Measurements from ENCODE around the gene SEL1L3. TPM values are rescaled to one million over a fixed set of nuclear protein-coding genes. Genes with fewer than 3 reads are reported as not detected.

Gene SEL1L3
- total RNA-seq, 1 donor from 2014 or later: 123 TPM

DNA sequence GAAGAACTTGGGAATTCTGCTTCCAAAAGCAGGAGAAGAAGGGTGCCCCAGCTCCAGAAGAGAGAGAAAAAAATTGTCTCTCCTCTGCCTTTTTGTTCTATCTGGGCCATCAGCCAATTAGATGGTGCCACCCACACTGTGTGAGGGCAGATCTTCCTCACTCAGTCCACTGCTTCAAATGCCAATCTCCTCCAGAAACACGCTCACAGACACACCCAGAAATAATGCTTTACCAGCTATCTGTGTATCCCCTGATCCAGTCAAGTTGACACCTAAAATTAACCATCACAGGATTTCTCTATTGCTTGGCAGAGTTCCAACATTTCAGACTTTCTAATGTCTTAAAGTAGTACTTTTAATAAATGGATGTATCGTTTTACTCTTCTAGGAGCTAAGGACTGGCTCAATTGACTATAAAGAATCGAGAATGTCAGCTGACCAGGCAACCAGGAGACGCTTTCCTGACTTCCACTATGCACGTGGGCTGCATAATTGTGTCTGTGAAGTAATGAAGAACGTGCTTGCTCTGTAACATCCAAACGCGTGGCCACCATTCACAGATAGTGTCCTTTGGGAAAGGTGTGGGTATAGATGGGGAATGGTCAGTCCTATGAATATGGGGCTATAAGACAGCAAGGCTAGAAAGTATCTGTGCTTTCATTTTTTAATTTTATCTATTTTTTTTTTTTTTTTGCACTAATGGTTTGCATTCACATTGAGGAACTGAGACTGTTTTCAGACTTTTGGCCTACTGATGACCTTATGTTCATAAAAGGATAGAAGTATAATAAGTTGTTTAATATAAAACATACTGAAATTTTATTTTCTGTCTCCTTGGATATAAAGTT, 41.3 kb upstream of the SEL1L3 start:
- TF ChIP-seq, protein P1, sequence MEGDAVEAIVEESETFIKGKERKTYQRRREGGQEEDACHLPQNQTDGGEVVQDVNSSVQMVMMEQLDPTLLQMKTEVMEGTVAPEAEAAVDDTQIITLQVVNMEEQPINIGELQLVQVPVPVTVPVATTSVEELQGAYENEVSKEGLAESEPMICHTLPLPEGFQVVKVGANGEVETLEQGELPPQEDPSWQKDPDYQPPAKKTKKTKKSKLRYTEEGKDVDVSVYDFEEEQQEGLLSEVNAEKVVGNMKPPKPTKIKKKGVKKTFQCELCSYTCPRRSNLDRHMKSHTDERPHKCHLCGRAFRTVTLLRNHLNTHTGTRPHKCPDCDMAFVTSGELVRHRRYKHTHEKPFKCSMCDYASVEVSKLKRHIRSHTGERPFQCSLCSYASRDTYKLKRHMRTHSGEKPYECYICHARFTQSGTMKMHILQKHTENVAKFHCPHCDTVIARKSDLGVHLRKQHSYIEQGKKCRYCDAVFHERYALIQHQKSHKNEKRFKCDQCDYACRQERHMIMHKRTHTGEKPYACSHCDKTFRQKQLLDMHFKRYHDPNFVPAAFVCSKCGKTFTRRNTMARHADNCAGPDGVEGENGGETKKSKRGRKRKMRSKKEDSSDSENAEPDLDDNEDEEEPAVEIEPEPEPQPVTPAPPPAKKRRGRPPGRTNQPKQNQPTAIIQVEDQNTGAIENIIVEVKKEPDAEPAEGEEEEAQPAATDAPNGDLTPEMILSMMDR (IDR thresholded peaks at IDR 0.05; ENCODE audit: insufficient read depth, low read length, poor library complexity, severe bottlenecking): no peak
- no peak for DNase-seq (ENCODE audit: low read depth)
- H3K36me3 ChIP-seq (ENCODE audit: control insufficient read depth, insufficient read depth, low read length): no peaks in the 10 kb centered on the region
- no peak overlapping the region for H3K4me3 ChIP-seq (ENCODE audit: low read depth, low read length)
- H3K27me3 ChIP-seq (ENCODE audit: control insufficient read depth, insufficient read depth, low read length): no peaks in the 10 kb centered on the region

DNA sequence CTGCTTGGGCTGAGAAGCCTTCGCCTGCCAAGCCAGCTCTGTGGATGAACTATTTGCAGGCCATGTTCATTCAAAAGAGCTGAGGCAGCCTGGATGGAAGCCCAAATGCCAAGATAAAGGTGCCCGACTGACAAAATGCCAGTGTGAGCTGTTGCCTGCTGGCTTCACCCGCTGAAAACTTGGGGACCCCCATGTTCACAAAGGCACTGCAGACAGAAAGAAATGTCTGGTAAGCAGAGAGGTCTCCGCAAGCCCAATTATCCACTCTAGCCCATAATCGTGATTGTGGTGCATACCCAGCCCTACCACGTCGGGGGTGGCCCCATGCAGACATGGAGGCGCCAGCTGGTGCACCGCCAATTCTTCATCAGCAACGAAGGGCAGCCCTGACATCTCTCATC, 38.2 kb upstream of the SEL1L3 start:
- DNase-seq (ENCODE audit: low read depth): no peak
- no peaks in the 10 kb centered on the region for H3K27me3 ChIP-seq (ENCODE audit: control insufficient read depth, insufficient read depth, low read length)
- no peak overlapping the region for H3K4me3 ChIP-seq (ENCODE audit: low read depth, low read length)
- no peaks in the 10 kb centered on the region for H3K36me3 ChIP-seq (ENCODE audit: control insufficient read depth, insufficient read depth, low read length)
- TF ChIP-seq, protein P1 (IDR thresholded peaks at IDR 0.05; ENCODE audit: insufficient read depth, low read length, poor library complexity, severe bottlenecking): no peak

GRCh38 chr4:25900310-25900709, 37.5 kb upstream of the SEL1L3 start:
- TF ChIP-seq, protein P1 (IDR thresholded peaks at IDR 0.05; ENCODE audit: insufficient read depth, low read length, poor library complexity, severe bottlenecking): no peak
- Histone ChIP-seq H3K27me3 (ENCODE audit: control insufficient read depth, insufficient read depth, low read length) (no peaks in the 10 kb centered on the region), H3K4me3 (ENCODE audit: low read depth, low read length) (no peak overlapping the region), H3K36me3 (ENCODE audit: control insufficient read depth, insufficient read depth, low read length) (no peaks in the 10 kb centered on the region)
- no peak for DNase-seq (ENCODE audit: low read depth)

- Histone ChIP-seq H3K36me3 (ENCODE audit: control insufficient read depth, insufficient read depth, low read length) (no peaks in the 10 kb centered on the region), H3K27me3 (ENCODE audit: control insufficient read depth, insufficient read depth, low read length) (no peaks in the 10 kb centered on the region), H3K4me3 (ENCODE audit: low read depth, low read length) (no peak overlapping the region)
- no peak for DNase-seq (ENCODE audit: low read depth)
- TF ChIP-seq, protein P1 (IDR thresholded peaks at IDR 0.05; ENCODE audit: insufficient read depth, low read length, poor library complexity, severe bottlenecking): no peak
Measured at GRCh38 chr4:25896776-25897539, 34.2 kb upstream of the SEL1L3 start.

DNA sequence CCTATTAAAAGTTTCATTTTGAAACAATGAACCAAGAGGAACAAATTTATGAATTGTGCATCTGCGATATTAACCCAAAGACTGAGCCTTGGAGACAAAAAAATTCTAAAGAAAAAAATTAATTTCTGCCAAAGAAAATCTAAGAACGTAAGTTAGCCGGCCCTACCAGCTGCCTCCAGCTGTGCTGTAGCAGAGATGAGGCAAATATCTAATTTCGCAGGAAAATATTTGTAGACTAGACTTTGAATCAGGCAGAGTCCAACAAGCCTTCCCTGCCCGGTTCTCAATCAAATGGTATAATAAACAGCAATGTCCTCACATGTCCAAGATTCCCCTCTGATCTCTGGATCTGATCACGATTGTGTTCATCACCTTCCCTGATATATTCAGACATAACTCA, 30.0 kb upstream of the SEL1L3 start:
- Histone ChIP-seq H3K4me3 (ENCODE audit: low read depth, low read length) (no peak overlapping the region), H3K27me3 (ENCODE audit: control insufficient read depth, insufficient read depth, low read length) (no peaks in the 10 kb centered on the region), H3K36me3 (ENCODE audit: control insufficient read depth, insufficient read depth, low read length) (no peaks in the 10 kb centered on the region)
- TF ChIP-seq, protein P1 (IDR thresholded peaks at IDR 0.05; ENCODE audit: insufficient read depth, low read length, poor library complexity, severe bottlenecking): no peak
- no peak for DNase-seq (ENCODE audit: low read depth)
